Measurements from ENCODE around the gene COMMD6. TPM values are rescaled to one million over a fixed set of nuclear protein-coding genes. Genes with fewer than 3 reads are reported as not detected.

COMMD6 gene
- total RNA-seq, 1 donor from 2014 or later = 209 TPM

GRCh38 chr13:75479102-75479740 lies 58.4 kb downstream of the COMMD6 start:
- H3K27ac Mint-ChIP-seq (ENCODE audit: unreplicated experiment) = no peak overlapping the region
- no peaks in the 10 kb centered on the region for H3K27me3 ChIP-seq (ENCODE audit: insufficient read depth, low read length)
- H3K27me3 Mint-ChIP-seq (ENCODE audit: low read depth, unreplicated experiment) = no peaks in the 10 kb centered on the region
- H3K36me3 ChIP-seq (ENCODE audit: insufficient read depth, low read length) = no peaks in the 10 kb centered on the region
- H2AFZ ChIP-seq (ENCODE audit: low read depth, low read length) = no peak overlapping the region
- H3K4me1 ChIP-seq (ENCODE audit: insufficient read depth, low read length) = no peaks in the 10 kb centered on the region
- no peak overlapping the region for H3K27ac ChIP-seq (ENCODE audit: low read depth, low read length)
- DNase-seq (ENCODE audit: low read depth) = no peak
- no peak overlapping the region for H3K4me3 ChIP-seq (ENCODE audit: insufficient read depth, low read depth, low read length)
- no peaks in the 10 kb centered on the region for H3K9me3 Mint-ChIP-seq (ENCODE audit: unreplicated experiment)
- H3K9ac ChIP-seq (ENCODE audit: low read length) = no peak overlapping the region
- peak overlapping the region; percentile 98 for H3K4me3 Mint-ChIP-seq (ENCODE audit: unreplicated experiment)
- peaks cover 51% of the 10 kb centered on the region for H3K79me2 ChIP-seq (ENCODE audit: insufficient read depth, low read length)
- TF ChIP-seq CTCF (IDR thresholded peaks at IDR 0.05; ENCODE audit: insufficient read depth, low read depth, low read length) = no peak
- TF ChIP-seq EZH2 (IDR thresholded peaks at IDR 0.05; ENCODE audit: insufficient read depth, low read length) = no peak
- FAIRE-seq = no peak
- no peaks in the 10 kb centered on the region for H3K9me3 ChIP-seq (ENCODE audit: insufficient read depth, low read depth, low read length)
- H4K20me1 ChIP-seq (ENCODE audit: insufficient read depth, low read length) = peaks cover 39% of the 10 kb centered on the region
- H3K36me3 Mint-ChIP-seq (ENCODE audit: low read depth, unreplicated experiment) = peaks cover 3% of the 10 kb centered on the region
- H3K4me1 Mint-ChIP-seq (ENCODE audit: low read depth, unreplicated experiment) = peaks cover 11% of the 10 kb centered on the region
- peak overlapping the region; percentile 93 for H3K4me2 ChIP-seq (ENCODE audit: low read length)

GRCh38 chr13:75478659-75479058 lies 59.0 kb downstream of the COMMD6 start:
- Mint-ChIP-seq H3K4me3 (ENCODE audit: unreplicated experiment) (peak overlapping the region; percentile 1), H3K9me3 (ENCODE audit: unreplicated experiment) (no peaks in the 10 kb centered on the region), H3K4me1 (ENCODE audit: low read depth, unreplicated experiment) (peaks cover 11% of the 10 kb centered on the region), H3K27ac (ENCODE audit: unreplicated experiment) (no peak overlapping the region), H3K27me3 (ENCODE audit: low read depth, unreplicated experiment) (no peaks in the 10 kb centered on the region), H3K36me3 (ENCODE audit: low read depth, unreplicated experiment) (peaks cover 3% of the 10 kb centered on the region)
- Histone ChIP-seq H3K27me3 (ENCODE audit: insufficient read depth, low read length) (no peaks in the 10 kb centered on the region), H3K79me2 (ENCODE audit: insufficient read depth, low read length) (peaks cover 51% of the 10 kb centered on the region), H3K27ac (ENCODE audit: low read depth, low read length) (no peak overlapping the region), H4K20me1 (ENCODE audit: insufficient read depth, low read length) (peaks cover 39% of the 10 kb centered on the region), H3K4me2 (ENCODE audit: low read length) (no peak overlapping the region), H3K4me1 (ENCODE audit: insufficient read depth, low read length) (no peaks in the 10 kb centered on the region), H3K9ac (ENCODE audit: low read length) (no peak overlapping the region), H3K9me3 (ENCODE audit: insufficient read depth, low read depth, low read length) (no peaks in the 10 kb centered on the region), H3K36me3 (ENCODE audit: insufficient read depth, low read length) (no peaks in the 10 kb centered on the region), H2AFZ (ENCODE audit: low read depth, low read length) (no peak overlapping the region), H3K4me3 (ENCODE audit: insufficient read depth, low read depth, low read length) (no peak overlapping the region)
- no peak for FAIRE-seq
- no peak for TF ChIP-seq EZH2 (IDR thresholded peaks at IDR 0.05; ENCODE audit: insufficient read depth, low read length)
- TF ChIP-seq CTCF (IDR thresholded peaks at IDR 0.05; ENCODE audit: insufficient read depth, low read depth, low read length) = no peak
- no peak for DNase-seq (ENCODE audit: low read depth)

Other genes starting within 250 kb of the COMMD6 start
- gene TBC1D4, start 55.7 kb downstream of the COMMD6 start, total RNA-seq = 24.0 and 25.6 TPM in 2 replicates
- gene UCHL3, start 11.9 kb upstream of the COMMD6 start, total RNA-seq = 58.0 and 59.2 TPM in 2 replicates
- gene LMO7, start 98.5 kb upstream of the COMMD6 start, total RNA-seq = 52.2 and 64.2 TPM in 2 replicates